Stromal cell of bone marrow (primary cell): ENCODE data around the gene RNASE1.
"Not testable (repeated sequence)": the region's sequence is repeated elsewhere in the genome, so short reads cannot be mapped to it uniquely, and the experiment has no call there.

Experiments
- DNase-seq: peaks from one replicate; pipeline ENCODE4 v3.0.0-alpha.2; 2012; ENCODE audit warnings: low read depth

The RNASE1 gene

DNA sequence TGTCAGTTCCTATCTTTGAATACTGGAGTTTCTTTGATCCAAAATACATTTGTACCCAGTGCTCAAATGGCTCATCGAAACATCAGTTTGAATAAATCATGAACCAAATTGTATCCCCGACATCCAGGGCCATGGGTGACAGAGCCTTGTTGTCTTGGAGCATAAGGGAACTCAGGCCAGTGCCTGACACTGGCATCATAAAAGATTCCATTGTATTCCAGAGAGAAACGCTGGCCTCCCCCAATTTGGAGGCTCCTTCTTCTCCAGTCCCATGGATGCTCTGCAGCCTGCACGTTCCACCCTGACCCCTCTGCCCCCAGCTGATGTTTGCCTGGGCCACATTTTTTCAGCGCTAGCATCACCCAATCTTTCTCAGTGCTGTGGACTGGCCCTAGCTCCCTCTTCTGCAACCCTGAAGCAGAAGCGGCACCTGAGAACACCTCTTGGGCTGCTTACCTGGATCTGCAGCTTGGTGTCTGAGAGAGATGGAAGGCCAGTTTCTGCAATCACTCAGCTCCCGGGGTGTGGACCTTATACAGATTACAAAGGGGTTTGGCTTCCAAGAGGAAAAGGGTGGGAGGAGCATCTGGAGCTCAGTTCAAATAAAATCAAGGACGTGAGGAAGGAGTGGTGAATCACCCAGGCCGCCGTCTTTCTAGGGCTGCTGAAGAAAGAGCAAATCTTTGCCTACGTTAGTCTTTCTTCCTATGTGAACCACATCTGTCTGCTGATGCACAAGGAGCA is at the start of gene RNASE1:
RNASE1 (minus strand) TSS at position 504 of the 744 bp plus-strand sequence. CDS start 776 bp downstream, outside the sequence.
- no peak for DNase-seq

DNA sequence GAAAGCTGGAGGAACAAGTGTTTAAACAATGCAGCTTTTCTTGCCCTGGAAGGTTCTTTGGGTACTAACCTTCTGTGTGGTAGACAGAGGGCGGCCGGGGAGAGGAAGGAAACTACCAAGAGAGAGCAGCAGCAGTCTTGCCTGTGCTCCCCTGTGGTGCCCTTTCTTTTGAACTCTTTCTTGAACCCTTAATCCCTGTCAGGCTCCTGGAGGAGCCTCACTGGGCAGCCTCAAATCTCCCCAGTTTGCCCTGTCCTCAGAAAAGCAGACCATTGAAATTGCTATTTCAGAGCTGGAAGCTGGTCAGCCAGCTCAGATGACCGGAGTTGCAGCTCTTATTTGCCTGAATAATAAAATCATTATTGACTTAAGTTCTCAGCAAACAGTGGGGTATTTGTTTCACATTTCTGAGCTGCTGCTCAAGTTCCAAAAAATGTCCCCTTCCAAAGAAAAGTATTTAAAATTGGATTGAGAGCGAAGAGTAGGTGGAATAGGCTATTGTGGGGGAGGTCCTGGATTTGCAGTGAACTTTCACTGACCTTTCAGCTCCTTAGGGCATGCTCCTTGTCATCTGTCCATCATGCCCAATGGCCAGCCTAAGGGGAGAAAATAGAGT is 46.4 kb upstream of the RNASE1 start:
- no peak for DNase-seq

- DNase-seq, result no peak
These were observed 45.8 kb upstream of the RNASE1 start for GRCh38 chr14:20848316-20848954.

- no peak for DNase-seq
These were observed 43.9 kb upstream of the RNASE1 start for GRCh38 chr14:20846560-20846959.

DNA sequence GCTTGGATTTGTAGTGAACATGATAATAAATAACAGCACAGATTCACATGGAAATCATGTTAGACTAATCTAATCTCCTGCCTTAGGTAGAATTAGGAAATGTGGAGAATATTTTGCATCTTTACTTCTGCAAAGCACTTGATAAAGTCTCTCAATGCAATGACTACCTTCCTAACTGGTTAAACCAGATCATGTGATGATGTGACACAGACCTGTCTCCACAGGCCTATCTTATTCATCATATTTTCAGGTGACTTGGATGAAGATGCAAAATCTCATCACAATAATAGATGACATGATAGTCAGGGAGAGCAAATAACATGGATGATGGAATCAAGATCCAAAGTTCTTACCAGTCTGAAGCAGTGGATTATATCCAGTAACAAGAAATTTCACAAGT is 38.5 kb upstream of the RNASE1 start:
- DNase-seq, result no peak

DNA sequence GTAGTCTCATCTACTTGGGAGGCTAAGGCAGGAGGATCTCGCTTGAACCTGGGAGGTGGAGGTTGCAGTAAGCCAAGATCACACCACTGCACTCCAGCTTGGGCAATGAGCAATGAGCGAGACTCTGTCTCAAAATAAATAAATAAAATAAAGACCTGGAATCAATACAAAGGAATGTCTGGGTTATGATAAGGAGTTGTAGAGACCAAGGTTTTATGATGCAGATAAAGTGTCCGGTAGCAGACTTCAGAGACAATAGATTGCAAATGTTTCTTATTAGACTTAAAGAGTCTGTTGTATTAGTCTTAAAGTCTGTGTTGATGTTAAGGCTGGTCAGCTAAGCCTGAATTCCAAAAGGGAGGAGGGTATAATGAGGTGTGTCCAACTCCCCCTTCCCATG is 35.2 kb upstream of the RNASE1 start:
- no peak for DNase-seq

DNA sequence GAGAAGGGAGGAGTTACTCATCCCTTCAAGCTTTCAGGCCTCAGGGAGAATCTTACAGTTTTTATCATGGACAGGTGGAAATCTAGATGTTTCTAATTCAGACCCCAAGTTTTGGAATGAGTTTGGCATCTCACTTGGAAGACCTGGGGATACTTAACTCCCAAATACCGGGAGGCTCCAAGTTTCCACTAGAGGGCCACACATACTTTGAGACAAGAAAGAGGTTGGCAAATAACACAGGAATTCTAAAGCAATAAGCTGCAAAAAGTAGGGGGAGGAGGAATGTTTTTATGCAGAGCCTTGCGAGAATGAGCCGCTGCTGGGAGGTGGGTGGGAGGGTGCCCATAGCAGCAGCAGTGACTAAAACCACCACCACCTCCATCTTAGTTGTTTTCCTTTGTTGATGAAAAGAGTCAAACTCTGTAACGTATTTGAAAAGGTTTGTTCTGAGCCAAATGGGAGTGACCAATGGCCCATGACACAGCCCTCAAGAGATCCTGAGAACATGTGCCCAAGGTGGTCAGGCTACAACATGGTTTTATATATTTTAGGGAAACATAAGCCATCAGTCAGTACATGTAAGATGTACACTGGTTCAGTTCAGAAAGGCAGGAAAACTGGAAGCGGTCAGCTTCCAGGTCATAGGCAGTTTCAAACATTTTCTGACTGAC is 34.2 kb upstream of the RNASE1 start:
- DNase-seq, result peak; percentile 27

DNA sequence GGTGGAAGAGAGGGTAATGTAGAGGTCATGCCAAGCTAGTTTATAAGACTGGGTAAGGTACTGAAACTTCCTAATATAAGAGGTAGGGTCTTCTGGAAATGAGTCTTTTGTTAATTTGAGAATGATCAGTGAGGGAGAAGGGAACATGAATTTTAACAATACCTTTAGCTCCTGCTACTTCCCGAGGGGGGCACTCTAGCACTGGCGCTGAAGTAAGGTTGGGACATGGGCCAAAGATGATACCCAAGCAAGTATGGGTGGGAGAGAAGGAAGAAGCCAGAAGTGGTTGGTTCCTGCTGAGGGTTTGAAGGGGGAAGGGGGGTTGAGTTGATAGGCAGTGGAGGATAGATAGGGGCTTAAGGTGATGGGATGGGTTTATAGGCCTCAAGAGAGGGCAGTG is 32.3 kb upstream of the RNASE1 start:
- DNase-seq, result no peak

DNA sequence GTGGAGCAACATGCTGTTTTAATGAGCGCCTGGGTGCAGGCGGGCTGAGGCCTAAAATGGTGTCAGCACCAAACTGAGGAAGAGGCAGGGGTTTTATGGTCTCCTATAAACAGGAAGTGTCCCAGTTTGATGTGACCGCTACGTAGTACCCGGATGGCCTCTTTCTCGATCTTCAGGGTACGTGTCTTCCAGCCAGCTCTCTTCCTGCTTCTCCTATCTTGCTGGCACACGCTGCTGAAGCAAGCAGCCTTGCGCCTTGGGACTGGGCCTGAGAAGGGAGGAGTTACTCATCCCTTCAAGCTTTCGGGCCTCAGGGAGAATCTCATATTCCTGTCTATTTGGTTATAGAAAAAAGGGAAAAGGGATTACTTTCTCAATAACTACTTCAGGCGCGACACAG is 28.2 kb upstream of the RNASE1 start:
- no peak for DNase-seq

DNA sequence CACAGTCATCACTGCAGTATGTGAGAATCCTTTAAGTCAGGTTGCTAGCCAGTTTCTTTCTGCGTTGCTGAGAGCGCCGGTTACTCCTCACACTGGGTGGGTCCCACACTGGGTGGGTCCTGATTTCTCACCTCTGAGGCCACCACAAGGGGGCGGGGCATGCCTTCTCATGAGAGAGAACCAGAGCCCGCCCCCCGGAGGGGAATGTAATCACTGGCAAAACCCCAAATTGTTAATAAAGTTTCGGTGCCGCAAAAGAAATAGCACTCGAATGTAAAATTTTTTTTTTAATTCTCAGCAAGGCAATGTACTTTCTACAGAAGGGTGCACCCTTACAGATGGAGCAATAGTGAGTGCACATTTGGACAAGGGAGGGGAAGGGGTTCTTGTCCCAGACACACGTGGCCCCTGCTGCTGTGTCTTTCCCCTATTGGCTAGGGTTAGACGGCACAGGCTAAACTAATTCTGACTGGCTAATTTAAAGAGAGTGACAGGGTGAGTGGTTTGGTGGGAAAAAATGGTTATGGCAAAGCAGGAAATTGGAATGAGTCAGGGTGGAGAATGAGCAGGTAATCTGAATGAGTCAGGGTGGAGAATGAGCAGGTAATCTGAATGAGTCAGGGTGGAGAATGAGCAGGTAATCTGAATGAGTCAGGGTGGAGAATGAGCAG is 25.5 kb upstream of the RNASE1 start:
- DNase-seq, result not testable (repeated sequence)

DNA sequence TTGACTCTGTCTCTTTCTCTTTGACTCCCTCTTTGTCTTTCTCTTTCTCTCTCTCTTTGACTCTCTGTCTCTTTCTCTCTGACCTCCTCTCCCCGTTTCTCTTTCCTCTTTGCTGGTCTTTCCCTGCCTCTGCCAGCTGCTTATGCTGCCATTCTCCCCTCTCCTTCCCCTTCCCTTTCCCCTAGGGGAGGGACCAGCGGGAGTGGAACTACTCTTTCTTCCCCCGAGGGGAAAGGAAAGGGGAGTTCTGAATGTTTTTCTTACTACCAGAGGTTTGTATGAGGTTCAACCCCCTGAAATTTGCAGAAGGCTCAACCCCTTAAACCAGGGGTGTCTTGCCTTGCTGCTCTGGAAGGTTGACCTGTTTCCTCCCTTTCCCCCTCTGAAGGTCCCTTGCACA is 24.7 kb upstream of the RNASE1 start:
- DNase-seq, result no peak

GRCh38 chr14:20826666-20827065 is 24.0 kb upstream of the RNASE1 start:
- not testable (repeated sequence) for DNase-seq

DNA sequence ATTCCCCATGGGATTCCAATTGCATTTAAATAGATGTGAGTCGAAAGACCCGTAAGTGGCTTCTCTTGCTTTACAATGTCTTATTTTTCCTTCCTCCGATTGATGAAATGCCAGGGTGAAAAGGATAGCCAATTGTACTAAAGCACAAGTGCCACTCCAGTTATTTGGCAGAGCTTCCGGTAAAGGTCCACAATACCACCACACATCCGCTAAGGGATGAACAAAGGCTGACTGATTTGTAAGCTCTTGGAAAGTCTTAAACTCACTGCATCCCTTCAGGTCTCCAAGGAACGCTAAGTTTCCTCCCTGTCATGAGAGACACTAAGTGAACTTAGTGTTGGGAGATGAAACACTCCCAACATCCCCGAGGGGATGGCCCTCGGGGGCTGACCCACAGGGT is 21.2 kb upstream of the RNASE1 start:
- DNase-seq, result no peak

DNA sequence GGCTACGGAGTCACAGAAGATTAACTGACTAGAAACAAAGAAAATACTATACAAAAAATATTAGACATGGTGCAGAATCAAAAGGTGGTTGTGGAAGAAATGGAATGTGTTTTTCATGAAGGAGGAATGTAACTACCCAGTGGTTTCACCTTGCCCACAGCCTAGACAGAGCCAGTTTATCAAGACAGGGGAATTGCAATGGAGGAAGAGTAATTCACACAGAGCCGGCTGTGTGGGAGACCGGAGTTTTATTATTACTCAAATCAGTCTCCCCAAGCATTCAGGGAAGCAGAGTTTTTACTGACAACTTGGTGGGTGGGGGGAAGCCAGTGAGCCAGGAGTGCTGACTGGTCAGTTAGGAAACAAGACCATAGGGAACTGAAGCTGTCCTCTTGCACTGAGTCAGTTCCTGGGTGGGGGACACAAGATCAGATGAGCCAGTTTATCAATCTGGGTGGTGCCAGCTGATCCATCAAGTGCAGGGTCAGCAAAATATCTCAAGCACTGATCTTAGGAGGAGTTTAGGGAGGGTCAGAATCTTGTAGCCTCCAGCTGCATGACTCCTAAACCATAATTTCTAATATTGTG is 19.0 kb upstream of the RNASE1 start:
- not testable (repeated sequence) for DNase-seq

GRCh38 chr14:20820063-20820904 is 17.6 kb upstream of the RNASE1 start:
- DNase-seq, result no peak

GRCh38 chr14:20818861-20819260 is 16.2 kb upstream of the RNASE1 start:
- DNase-seq, result no peak

DNA sequence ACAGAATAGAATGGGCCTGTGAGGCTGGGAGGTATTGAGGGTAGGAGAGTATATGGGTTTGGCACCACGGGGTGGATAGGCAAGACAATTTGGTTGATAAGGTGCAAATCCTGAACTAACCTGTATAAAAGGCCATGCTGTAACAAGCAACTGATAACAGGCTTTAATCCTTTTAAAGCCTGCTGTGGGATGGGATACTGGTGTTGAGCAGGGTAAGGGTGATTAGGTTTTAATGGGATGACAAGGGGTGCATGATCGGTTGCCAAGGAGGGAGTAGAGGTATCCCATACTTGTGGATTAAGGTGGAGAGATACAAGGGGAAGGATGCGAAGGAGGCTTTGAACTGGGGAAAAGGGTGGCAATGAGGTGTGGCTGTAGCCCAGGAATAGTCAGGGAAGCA is 13.3 kb upstream of the RNASE1 start:
- DNase-seq, result not testable (repeated sequence)

DNA sequence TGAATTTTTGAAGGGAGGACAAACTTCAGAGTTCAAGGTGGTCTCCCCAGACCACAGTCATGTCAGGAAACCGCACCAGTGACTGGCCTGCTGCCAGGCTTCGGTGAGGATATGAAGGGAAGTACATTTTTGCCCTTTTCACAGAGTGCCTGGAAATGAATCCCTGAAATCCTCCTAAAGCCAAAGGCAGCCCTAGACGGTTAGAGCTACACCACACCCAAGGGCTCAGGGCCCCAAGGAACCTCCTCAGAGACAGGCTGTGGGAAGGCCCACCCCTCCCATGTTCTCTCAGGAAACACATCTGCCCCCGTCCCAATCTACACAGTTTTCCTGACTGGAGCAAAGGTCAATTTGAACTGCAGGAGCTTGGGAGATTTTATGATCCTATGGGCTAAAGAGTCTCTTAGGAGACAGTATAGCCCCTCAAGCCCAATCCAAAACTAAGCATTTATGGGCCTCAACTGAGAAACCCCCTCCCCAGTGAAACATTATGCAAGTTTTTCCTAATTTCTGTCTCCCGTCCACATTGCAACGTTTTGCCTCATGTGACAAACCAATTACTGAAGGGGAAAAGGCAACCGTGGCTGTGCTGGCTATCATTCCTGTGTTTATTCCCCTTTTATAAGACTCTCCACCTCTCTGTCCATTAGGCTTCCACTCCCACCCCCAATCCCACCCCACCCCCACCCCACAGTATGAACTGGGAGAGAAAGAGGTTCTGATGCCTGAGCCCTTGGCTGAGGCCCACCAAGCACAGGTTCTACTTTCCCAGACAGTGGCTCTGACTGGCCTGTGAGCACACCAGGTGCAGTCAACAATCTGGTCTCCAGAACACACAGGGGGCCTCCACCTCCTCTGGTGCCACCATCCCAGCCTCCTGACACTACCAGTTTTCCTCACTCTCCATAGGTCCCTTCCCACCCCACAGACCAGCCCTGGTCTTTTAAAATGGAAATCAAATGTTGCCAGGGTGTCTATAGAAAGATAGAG is 9.6 kb upstream of the RNASE1 start:
- DNase-seq, result no peak

DNA sequence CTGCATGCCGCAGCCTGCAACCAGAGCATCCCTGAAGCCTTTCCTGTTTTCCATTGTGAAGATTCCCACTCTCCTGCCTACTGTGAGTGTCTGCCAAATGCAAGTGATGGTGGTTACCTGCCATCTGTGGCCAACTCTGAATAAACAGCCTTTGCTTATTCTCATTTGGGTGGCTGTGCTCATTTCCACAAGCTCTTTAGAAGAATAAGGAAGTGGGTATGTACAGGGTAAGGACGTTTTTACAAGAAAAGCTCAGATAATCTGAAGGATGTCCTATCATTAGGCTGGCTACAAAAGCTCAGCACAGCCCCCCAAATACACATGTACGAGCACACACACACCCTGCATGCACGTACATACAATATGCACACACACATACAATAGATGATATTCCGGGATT is 7.3 kb upstream of the RNASE1 start:
- DNase-seq, result no peak

DNA sequence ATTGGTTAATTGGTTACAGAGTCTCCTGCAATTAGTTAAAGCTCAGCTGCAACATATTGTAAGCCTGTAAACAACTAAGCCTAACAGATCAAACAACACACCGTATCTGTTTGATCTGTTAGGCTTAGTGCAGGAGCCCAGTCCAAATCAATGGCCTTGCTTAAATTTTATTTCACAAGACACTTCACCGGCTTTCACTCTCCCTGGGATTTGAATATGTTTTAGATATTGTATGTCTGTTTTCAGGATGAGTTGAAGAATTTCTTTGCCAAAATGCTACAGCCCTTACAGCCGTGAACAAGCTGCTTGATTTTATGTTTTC is 5.5 kb upstream of the RNASE1 start:
- no peak for DNase-seq
